ENCODE measurements around the gene ACAA1. TPM values are rescaled to one million over a fixed set of nuclear protein-coding genes. Genes with fewer than 3 reads are reported as not detected.
A peak's percentile ranks its signal among the peaks of the same experiment; 100 is the strongest.

The ACAA1 gene
- total and polyA plus RNA-seq, 2 of the 13 experiments (the other 11 are each of a cell fraction or from before 2014, with no cell fraction given): 60.8 to 188 TPM

- peaks cover 37% of the 10 kb centered on the region for H3K79me2 ChIP-seq (ENCODE audit: insufficient read depth, low read length)
- ATAC-seq (no peak), DNase-seq (ENCODE audit: low spot score) (no peak), FAIRE-seq (no peak)
- H3K36me3 ChIP-seq (replicated peaks in 1 of 2; ENCODE audit: control insufficient read depth in 1 of 2, insufficient read depth in 2 of 2, low read length in 2 of 2): peaks cover 2 to 18% of the 10 kb centered on the region in 2 experiments; a peak in 3 of 5 replicates
- BruUV-seq (replicated peaks): no TSS peak
- no peaks in the 10 kb centered on the region for H4K20me1 ChIP-seq (ENCODE audit: insufficient read depth, low read length)
- ChIA-PET CTCF (ENCODE audit: low intra/inter-chr PET ratio, low total read pairs) (no interaction called here), POLR2A (interaction anchor here (5.3 to 7.0 kb wide), 2 partner anchors 21 to 25 kb away, joined by 64 to 179 read pairs; partner anchors contain the start of gene OXSR1)
- intact Hi-C loops (cut with micrococcal nuclease; ENCODE audit: unreplicated experiment) (no loop called here), in situ Hi-C loops (cut with HindIII; ENCODE audit: extremely low pct_ligation_motif_present, low pct_unique_long_range_greater_than_20kb) (loop anchor here (25.0 kb wide), 1 partner anchor 322 kb away; the partner anchor contains the start of gene ACVR2B)
- H3K4me3 ChIP-seq (replicated peaks in 1 of 3; ENCODE audit: insufficient read depth in 1 of 3, low read depth in 2 of 3, low read length in 3 of 3): no peak overlapping the region
- no peak overlapping the region for H3K27ac ChIP-seq (ENCODE audit: extremely low read length, insufficient read depth, low read length)
- H3K4me2 ChIP-seq (ENCODE audit: low read depth, low read length): peak overlapping the region; percentile 98
- no peak overlapping the region for H2AFZ ChIP-seq (ENCODE audit: low read length)
- H3K27me3 ChIP-seq (ENCODE audit: control insufficient read depth in 1 of 2, insufficient read depth in 2 of 2, low read length in 2 of 2): no peaks in the 10 kb centered on the region; a peak in 1 of 5 replicates
- 99% methylated on average over 9 of the region's 13 CpGs for WGBS (ENCODE audit: low lambda C conversion rate)
- TF ChIP-seq ZNF597 (CRISPR knock-in tag; IDR thresholded peaks at IDR 0.05) (no peak), CTCF (CRISPR knock-in tag; IDR thresholded peaks at IDR 0.05) (peak; percentile 22; the same call in 1 of the 2 replicates)
- no peaks in the 10 kb centered on the region for H3K9me3 ChIP-seq (ENCODE audit: low read length)
- H3K9ac ChIP-seq (ENCODE audit: insufficient read depth, low read depth, low read length): 0 out of 2 replicates have a peak overlapping the region, but pooled peaks have one; percentile 85
- H3K4me1 ChIP-seq (ENCODE audit: insufficient read depth, low read length): peaks cover 23% of the 10 kb centered on the region
These were observed 3.6 kb upstream of the ACAA1 start for GRCh38 chr3:38140326-38141172.
